HG03457 (cell line): ENCODE results near the gene MDM1.

Experiments used
- ATAC-seq: cut with Tn5 transposase; IDR thresholded peaks from one replicate; pipeline ENCODE4 v1.9.1; 2021; ENCODE audit warnings: moderate number of reproducible peaks; ENCODE audit not compliant: unreplicated experiment

Gene MDM1

GRCh38 chr12:68358532-68359485, 26.6 kb upstream of the MDM1 start:
- ATAC-seq: peak; percentile 74

- no peak for ATAC-seq
Observed at GRCh38 chr12:68356986-68357385, 24.8 kb upstream of the MDM1 start.

DNA sequence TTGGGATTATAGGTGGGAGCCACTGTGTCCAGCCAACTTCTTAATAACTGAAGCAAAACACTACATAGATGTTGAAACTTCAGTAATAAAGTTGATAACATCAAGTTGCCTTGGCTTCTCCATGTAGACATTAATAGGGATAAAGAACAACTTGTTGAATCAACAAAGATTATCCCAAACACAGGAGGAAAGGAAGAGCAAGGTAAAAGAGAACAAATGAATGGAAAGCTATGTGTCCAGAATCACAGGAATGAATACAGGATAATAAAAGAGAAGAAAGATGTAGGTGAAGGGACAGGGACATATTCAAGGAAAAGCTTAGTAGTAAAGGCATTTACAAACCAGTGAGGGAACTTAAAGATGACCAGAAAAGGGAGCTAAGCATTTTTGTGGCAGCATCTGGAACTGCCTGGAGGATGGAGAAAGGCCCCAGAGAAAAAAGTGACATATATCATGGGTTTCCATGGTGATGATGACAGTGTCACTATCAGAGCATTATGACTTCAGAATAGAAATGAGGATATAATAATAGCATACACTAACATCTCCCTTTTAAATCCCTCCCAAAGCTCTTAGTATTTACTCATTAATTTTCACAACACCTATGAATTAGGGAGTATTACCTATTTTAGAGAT, 24.0 kb upstream of the MDM1 start:
- ATAC-seq: no peak

- no peak for ATAC-seq
Observed at GRCh38 chr12:68354977-68355541, 22.9 kb upstream of the MDM1 start.

DNA sequence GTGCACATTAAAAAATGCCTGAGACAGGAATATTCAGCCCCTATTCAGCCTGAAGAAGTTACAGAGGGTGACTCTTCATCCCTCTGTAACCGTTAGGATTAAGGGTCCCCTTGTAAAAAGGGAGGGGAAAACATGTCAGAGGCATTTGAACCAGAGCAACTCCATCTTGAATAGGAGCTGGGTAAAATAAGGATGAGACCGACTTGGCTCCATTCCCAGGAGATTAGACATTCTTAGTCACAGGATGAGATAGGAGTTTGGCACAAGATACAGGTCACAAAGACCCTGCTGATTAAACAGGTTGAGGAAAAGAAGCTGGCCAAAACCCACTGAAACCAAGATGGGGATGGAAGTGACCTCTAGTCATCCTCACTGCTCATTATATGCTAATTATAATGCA, 19.9 kb upstream of the MDM1 start:
- no peak for ATAC-seq

- no peak for ATAC-seq
Observed at GRCh38 chr12:68350753-68351152, 18.6 kb upstream of the MDM1 start.

DNA sequence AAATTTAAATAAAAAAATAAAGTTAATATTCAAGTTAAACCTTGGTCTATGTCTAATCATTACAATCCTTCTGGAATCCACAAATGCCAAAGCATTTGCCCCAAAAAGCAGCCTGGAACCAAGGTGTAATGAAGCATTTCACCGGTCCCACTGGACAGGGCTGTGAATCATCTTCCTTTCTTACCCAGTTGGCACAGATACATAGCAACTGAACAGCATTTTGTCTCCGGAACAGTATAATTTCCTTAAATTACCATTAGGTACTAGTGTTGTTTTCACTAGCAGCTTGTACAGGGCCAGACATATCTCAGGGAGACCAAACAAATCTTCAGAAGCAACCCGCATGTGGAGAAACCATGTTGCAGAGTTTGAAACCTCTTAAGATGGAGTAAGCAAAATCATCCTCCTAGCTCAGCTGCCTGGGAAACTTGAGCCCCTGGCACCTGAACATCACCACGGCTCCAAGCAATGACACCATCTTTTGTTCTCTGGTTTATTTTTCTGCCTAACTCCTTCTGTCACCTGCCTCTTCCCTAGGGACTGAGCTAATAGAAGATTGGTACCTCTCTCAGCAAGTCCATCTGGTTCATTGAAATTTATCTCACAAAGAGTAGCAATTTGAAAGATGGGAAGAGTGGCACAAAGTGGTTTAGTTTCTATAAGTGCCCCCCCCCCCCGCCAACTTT, 17.9 kb upstream of the MDM1 start:
- no peak for ATAC-seq

- ATAC-seq: no peak
Observed at GRCh38 chr12:68349220-68349621, 17.1 kb upstream of the MDM1 start.

DNA sequence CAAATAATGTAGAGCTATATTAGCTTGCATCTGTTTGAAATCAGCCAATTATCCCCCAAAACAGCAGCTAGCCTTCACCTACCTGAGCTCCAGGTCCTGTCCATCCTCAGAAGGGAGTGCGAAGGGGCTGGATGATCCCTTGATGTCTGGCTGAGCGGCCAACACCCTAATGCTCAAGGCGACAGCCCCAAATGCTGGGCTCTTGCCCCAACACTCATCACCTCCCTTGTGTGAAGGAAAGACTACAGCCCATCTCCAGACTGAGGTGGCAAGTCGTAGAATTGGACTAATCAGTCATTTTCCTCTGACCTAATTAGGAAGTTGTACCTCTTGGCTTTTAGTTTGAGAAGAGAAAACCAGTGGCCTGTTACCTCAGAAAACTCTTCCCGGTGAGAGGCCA, 16.3 kb upstream of the MDM1 start:
- no peak for ATAC-seq

- ATAC-seq: no peak
Observed at GRCh38 chr12:68345763-68346162, 13.6 kb upstream of the MDM1 start.

- no peak for ATAC-seq
Observed at GRCh38 chr12:68344126-68344525, 12.0 kb upstream of the MDM1 start.

DNA sequence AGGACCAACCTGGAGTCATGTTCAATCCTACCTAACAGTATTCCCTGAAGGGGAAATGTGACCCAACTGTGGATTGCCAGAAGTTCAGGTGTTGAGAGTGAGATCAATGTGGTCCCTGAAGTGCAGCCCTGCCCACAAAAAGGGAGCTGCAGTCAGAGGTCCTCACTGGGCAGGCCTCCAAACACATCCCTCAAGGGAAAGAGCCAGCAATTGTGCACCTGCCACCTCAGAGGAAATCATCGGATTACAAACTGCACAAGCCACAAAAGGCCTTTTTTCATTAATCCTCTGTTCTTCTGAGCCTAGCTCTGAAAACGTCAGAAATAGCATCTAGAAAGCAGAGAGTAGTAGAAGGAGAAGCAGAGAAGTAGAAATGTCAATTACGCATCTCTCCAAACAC, 10.8 kb upstream of the MDM1 start:
- ATAC-seq: no peak

GRCh38 chr12:68341822-68342221, 9.7 kb upstream of the MDM1 start:
- ATAC-seq: no peak

DNA sequence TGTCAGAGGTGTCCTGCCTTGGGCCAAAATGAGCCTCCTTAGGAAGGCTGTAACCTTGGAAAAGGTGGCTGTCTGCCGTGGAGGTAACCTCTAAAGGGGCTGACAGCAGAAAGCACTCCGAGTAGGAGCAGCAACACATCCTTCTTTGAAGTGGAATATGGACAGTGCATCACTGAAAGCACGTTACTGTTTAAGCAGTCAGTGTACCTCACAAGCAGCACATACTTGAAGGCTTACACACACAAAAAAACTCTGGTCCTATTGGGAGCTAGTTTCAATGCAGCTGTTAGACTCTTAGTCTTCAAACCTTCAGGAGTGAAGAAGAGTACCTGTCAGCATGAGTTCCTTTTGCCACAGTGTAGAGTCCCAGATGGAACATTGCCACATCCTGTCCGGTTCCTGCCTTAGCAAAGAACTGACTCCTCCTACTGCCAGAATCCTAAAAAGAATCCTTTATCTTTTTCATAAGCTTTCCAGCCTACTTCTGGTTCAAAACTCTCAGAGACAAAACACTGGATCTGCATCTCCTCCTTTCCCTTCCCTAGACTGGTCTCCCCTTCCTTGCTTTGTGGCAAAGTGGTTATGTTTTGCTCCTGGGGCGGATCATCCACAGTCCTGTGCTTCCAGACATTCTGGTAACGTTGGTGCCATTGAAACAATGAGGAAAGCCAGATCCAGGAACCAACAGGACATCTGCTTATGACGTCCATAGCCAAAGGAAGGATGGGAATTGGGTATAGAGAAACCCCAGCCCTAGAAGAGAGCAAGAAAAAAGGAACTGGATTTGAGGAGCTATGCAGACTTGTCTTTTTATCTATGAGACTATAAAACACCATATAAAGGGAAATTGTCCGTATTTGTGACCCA, 8.5 kb upstream of the MDM1 start:
- ATAC-seq: no peak

- ATAC-seq: no peak
Observed at GRCh38 chr12:68336889-68337303, 4.7 kb upstream of the MDM1 start.

DNA sequence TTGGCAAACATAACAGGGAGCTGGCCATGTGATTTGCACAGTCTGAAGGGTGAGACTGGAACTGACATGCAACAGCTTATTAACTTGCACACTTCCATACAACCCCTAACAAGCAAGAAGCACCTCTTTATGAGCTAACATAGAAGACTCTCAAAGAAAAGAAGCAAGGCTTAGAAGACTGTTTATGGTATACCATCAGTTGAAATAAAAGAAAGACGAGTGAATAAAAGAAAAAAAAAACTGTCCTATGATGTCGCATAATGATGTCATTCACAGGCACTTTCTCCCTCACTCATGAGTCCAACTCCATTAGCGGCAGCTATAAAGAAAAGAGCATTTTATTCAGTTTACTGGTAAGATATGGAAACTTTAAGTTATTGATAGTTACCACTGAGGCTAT, 3.3 kb upstream of the MDM1 start:
- ATAC-seq: no peak

GRCh38 chr12:68334132-68334531, 2.0 kb upstream of the MDM1 start:
- ATAC-seq: no peak

DNA sequence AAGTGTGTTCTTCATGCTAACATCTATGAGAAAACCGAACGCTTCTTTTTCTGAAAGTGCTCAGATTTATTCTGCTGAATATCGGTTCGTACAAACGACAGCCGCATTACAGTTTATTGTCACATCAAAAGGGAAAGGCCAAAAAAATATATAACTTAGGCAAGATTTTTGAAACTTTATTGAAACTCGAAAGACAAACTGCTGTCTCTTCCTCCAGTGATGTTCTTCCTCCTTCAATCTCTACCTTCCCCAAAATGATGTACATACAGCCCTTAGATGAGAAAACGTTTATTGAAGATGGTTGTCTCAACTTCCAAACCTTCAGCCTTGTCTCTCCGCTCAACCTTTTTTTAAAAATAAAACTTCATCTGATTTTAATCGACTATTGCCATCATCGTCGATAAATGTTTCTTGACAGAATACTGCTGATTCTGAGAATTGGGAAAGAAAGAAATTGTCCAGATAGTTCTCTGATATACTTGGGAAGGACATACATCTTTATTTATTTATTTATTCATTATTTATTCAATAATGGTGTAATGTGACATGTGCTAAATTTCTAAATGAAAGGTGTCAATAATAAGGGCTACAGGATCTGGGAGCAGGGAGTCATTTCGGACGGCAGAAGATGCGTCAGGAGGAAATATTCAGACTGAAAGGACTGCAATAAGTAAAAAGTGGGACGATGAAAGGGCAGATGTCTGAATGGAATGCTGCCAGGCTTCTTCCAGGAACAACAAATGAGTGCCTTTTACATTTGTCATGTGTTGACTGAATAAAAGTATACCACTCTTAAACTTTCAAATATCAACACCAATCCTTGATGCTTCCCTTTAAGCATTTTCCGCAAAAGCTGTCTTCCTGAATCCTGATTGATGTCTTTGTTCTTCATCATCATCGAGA, 817 bp upstream of the MDM1 start:
- ATAC-seq: no peak

GRCh38 chr12:68331500-68331868, 678 bp downstream of the MDM1 start:
- ATAC-seq: no peak

GRCh38 chr12:68327896-68328295, 4.3 kb downstream of the MDM1 start:
- ATAC-seq: no peak
